Tibial artery (tissue), 4 donors: Measurements from ENCODE around the gene SSBP2.
A peak's percentile ranks its signal among the peaks of the same experiment; 100 is the strongest.

Source experiments
- DNase-seq, 2 donors: peaks; one replicate each; pipeline ENCODE4 v3.0.0-alpha.2; 2019
- H3K27ac ChIP-seq, 2 donors: fragments of 200-600 bp; sonication (generic) in 1 of 2; 1 replicate in 1 of 2; 2 replicates in 1 of 2; pipeline ENCODE4 v1.5.1; 2018 to 2019; ENCODE audit warnings: mild to moderate bottlenecking in 1 of 2
- H3K27me3 ChIP-seq, 2 donors: fragments of 200-600 bp; sonication (generic) in 1 of 2; one replicate each; pipeline versions ENCODE4 v1.5.1 to v1.6.0; 2016 to 2019
- H3K36me3 ChIP-seq, 3 donors: fragments of 200-600 bp; sonication (generic) in 2 of 3; one replicate each; pipeline ENCODE4 v1.5.1; 2016 to 2019; ENCODE audit warnings: mild to moderate bottlenecking in 2 of 3
- H3K4me1 ChIP-seq, 4 donors: fragments of 200-600 bp; sonication (generic) in 2 of 4; 1 replicate in 3 of 4; 2 replicates in 1 of 4; pipeline ENCODE4 v1.5.1; 2016 to 2019
- H3K4me3 ChIP-seq, 2 donors: fragments of 200-600 bp; sonication (generic) in 1 of 2; 1 replicate in 1 of 2; 2 replicates in 1 of 2; pipeline ENCODE4 v1.5.1; 2018 to 2019; ENCODE audit warnings: mild to moderate bottlenecking in 2 of 2
- H3K9me3 ChIP-seq, 3 donors: fragments of 200-600 bp; sonication (generic) in 1 of 3; one replicate each; pipeline ENCODE4 v1.5.1; 2016 to 2019
- intact Hi-C: fragments of 100-400 bp; cut with DNase I; formaldehyde crosslinking; loops from one replicate; pipeline ENCODE4 v1.15.0; 2023; ENCODE audit warnings: low total_unique reads
- TF ChIP-seq, protein P1 (sequence below), 2 experiments: fragments of 200-600 bp in 1 of 2; fragments of 450-650 bp in 1 of 2; IDR thresholded peaks; one replicate each; pipeline ENCODE4 v1.5.1; 2017 to 2019; ENCODE audit warnings: antibody characterized with exemption in 2 of 2, mild to moderate bottlenecking in 1 of 2, moderate library complexity in 1 of 2

Gene SSBP2

DNA sequence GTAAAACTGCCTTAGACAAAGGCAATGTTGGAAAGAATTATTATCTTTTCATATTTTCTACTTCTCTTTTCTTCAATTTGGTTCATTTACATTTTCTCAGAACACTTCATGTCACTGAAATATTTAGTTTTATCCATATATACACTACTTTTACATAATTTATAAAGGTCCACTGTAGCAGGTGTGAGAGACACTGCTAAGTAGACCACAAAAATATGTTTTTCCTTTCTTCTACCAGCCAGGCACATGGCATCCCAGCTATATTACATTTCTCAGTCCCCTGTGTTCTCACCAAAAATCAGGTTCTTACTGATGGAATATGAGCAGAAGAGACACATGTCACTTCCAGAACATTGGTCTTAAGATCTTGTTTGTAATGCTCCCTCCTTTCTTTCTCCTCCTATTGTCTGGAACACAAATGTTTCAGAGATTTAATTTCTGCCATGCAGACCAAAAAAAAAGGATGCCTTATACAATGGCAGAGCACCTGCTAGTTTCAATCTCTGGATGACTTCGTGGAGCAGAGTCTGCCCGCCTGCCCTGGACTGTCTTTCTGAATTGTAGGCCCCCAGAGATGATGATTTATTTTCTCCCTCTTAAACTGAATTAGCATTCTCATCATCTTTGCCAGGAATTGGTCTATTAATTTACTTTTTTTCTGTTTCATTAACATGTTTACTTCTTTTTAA lies 231.5 kb downstream of the SSBP2 start:
- intact Hi-C loops, result no loop called here

DNA sequence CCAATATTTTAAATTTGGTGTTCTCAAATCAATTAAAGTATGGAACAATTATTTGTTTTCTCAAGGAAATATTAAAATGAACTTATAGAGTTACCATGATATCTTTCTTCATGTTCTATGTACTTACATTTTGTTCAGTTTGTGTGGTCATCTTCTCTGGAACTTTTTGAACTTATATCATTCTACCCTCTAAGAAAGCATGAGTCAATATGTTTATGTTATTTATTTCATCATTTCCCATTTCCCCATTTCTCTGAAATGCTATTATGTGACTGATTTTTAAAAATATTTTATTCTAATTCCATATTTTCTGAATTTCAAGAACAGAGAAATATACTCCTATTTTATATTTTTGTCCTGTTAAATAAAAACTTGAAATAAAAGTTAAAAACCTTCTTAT lies 233.4 kb downstream of the SSBP2 start:
- peaks cover 0 to 4% (median 0%) of the 10 kb centered on the region in 4 donors for H3K4me1 ChIP-seq
- H3K9me3 ChIP-seq, result no peaks in the 10 kb centered on the region
- no peaks in the 10 kb centered on the region for H3K27me3 ChIP-seq
- intact Hi-C loops, result no loop called here
- H3K4me3 ChIP-seq, result no peak overlapping the region
- TF ChIP-seq, protein P1, sequence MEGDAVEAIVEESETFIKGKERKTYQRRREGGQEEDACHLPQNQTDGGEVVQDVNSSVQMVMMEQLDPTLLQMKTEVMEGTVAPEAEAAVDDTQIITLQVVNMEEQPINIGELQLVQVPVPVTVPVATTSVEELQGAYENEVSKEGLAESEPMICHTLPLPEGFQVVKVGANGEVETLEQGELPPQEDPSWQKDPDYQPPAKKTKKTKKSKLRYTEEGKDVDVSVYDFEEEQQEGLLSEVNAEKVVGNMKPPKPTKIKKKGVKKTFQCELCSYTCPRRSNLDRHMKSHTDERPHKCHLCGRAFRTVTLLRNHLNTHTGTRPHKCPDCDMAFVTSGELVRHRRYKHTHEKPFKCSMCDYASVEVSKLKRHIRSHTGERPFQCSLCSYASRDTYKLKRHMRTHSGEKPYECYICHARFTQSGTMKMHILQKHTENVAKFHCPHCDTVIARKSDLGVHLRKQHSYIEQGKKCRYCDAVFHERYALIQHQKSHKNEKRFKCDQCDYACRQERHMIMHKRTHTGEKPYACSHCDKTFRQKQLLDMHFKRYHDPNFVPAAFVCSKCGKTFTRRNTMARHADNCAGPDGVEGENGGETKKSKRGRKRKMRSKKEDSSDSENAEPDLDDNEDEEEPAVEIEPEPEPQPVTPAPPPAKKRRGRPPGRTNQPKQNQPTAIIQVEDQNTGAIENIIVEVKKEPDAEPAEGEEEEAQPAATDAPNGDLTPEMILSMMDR (IDR thresholded peaks at IDR 0.05), result no peak
- no peak overlapping the region for H3K27ac ChIP-seq
- H3K36me3 ChIP-seq, result no peaks in the 10 kb centered on the region
- no peak for DNase-seq

More for the DNA sequence above, 231.5 kb downstream of the SSBP2 start:
- Histone ChIP-seq H3K4me3 (no peak overlapping the region), H3K27me3 (no peaks in the 10 kb centered on the region), H3K27ac (no peak overlapping the region), H3K36me3 (no peaks in the 10 kb centered on the region), H3K4me1 (peaks cover 0 to 12% (median 0%) of the 10 kb centered on the region in 4 donors), H3K9me3 (no peaks in the 10 kb centered on the region)
- TF ChIP-seq, protein P1 (IDR thresholded peaks at IDR 0.05), result no peak
- DNase-seq, result no peak

DNA sequence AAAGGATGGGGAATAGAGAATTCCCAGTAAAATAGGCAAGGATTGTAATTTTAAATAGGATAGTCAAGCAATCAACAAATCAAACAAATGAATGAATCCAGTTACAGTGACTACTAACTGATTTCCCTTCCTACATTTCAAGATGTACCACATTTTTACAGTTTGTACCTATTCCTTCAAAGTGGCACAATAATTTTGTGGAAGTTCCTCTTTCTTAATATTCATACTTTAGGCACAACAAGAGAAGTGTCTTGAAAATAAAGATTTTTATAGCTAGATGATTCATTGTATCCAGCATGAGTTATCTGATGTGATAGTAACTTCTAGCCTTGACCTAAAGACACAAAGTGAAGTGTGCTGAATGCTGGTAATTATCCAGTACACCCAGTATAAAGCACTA lies 234.8 kb downstream of the SSBP2 start:
- Histone ChIP-seq H3K27me3 (no peaks in the 10 kb centered on the region), H3K4me3 (no peak overlapping the region), H3K4me1 (no peaks in the 10 kb centered on the region), H3K27ac (no peak overlapping the region), H3K36me3 (no peaks in the 10 kb centered on the region), H3K9me3 (no peaks in the 10 kb centered on the region)
- TF ChIP-seq, protein P1 (IDR thresholded peaks at IDR 0.05), result no peak
- intact Hi-C loops, result no loop called here
- DNase-seq, result no peak

DNA sequence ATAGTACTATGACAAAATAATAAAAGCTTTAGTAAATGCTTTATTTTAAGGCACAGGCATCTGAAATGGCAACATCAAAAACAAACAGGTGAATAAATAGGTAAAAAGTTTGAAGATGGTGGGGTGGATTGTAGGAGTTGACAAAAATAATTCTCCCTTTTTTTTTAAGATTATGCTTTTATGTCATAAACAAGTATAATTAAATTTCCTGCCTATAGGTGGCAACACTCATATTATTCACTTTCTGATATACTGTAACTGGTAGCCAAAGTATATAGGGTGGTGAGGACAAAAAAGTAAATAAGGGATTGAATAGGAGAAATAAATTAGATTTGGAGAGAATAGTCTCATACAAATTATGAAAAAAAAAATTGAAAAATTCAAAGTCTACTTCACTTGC lies 236.9 kb downstream of the SSBP2 start:
- intact Hi-C loops, result no loop called here
- no peak for DNase-seq
- Histone ChIP-seq H3K27me3 (no peaks in the 10 kb centered on the region), H3K4me3 (no peak overlapping the region), H3K27ac (no peak overlapping the region), H3K4me1 (no peaks in the 10 kb centered on the region), H3K9me3 (no peaks in the 10 kb centered on the region), H3K36me3 (no peaks in the 10 kb centered on the region)
- TF ChIP-seq, protein P1 (IDR thresholded peaks at IDR 0.05), result peak in 1 of 2 experiments; percentile 9

DNA sequence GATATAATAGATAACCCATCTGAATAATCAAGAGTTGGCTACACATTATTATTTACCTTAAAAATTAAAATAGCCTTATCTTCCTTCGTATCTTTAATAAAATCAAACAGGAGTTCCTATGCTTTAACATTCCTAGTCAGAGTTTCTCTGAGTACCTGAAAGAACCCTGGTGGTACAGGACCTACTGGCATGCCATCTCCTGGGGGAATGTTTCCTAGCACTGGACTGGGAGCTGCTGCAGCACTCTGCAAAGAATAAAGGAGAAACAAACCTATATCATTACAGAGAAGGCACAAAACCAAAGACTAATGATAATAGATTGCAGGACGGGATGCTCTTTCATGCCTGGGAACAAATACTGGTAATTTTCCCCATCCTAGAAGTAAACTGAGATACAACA lies 237.4 kb downstream of the SSBP2 start:
- Histone ChIP-seq H3K9me3 (no peaks in the 10 kb centered on the region), H3K4me1 (no peaks in the 10 kb centered on the region), H3K4me3 (no peak overlapping the region), H3K27ac (no peak overlapping the region), H3K27me3 (no peaks in the 10 kb centered on the region), H3K36me3 (no peaks in the 10 kb centered on the region)
- DNase-seq, result no peak
- TF ChIP-seq, protein P1 (IDR thresholded peaks at IDR 0.05), result no peak
- intact Hi-C loops, result no loop called here
